HG03442 (cell line): ENCODE data around the gene CDK19.
"Not testable (repeated sequence)": the region's sequence is repeated elsewhere in the genome, so short reads cannot be mapped to it uniquely, and the experiment has no call there.

Experiments used
- ATAC-seq: cut with Tn5 transposase; IDR thresholded peaks from one replicate; pipeline ENCODE4 v1.9.1; 2021; ENCODE audit warnings: mild to moderate bottlenecking, moderate library complexity; ENCODE audit not compliant: unreplicated experiment

The CDK19 gene

GRCh38 chr6:110814102-110815014, 911 bp downstream of the CDK19 start:
- peak; percentile 9 for ATAC-seq

- no peak for ATAC-seq
Observed at GRCh38 chr6:110813338-110814101, 1.7 kb downstream of the CDK19 start.

- no peak for ATAC-seq
Observed at GRCh38 chr6:110812719-110813118, 2.5 kb downstream of the CDK19 start.

- ATAC-seq, result peak; percentile 15
Observed at GRCh38 chr6:110810896-110811586, 4.2 kb downstream of the CDK19 start.

- no peak for ATAC-seq
Observed at GRCh38 chr6:110809792-110810191, 5.5 kb downstream of the CDK19 start.

GRCh38 chr6:110802175-110802574, 13.1 kb downstream of the CDK19 start:
- ATAC-seq, result not testable (repeated sequence)

GRCh38 chr6:110800839-110801196, 14.5 kb downstream of the CDK19 start:
- ATAC-seq, result no peak

GRCh38 chr6:110800196-110800838, 15.0 kb downstream of the CDK19 start:
- ATAC-seq, result no peak

- no peak for ATAC-seq
Observed at GRCh38 chr6:110799655-110800054, 15.6 kb downstream of the CDK19 start.

- ATAC-seq, result no peak
Observed at GRCh38 chr6:110799189-110799588, 16.1 kb downstream of the CDK19 start.

GRCh38 chr6:110795271-110795670, 20.0 kb downstream of the CDK19 start:
- no peak for ATAC-seq

GRCh38 chr6:110786696-110787095, 28.6 kb downstream of the CDK19 start:
- ATAC-seq, result no peak

- ATAC-seq, result no peak
Observed at GRCh38 chr6:110786271-110786670, 29.0 kb downstream of the CDK19 start.

- ATAC-seq, result peak; percentile 14
Observed at GRCh38 chr6:110784610-110784979, 30.7 kb downstream of the CDK19 start.

GRCh38 chr6:110781522-110782214, 33.6 kb downstream of the CDK19 start:
- no peak for ATAC-seq

- no peak for ATAC-seq
Observed at GRCh38 chr6:110778333-110778732, 36.9 kb downstream of the CDK19 start.

- ATAC-seq, result no peak
Observed at GRCh38 chr6:110777636-110778035, 37.6 kb downstream of the CDK19 start.

GRCh38 chr6:110776413-110776812, 38.9 kb downstream of the CDK19 start:
- no peak for ATAC-seq

- no peak for ATAC-seq
Observed at GRCh38 chr6:110769923-110770322, 45.3 kb downstream of the CDK19 start.

GRCh38 chr6:110768057-110768456, 47.2 kb downstream of the CDK19 start:
- ATAC-seq, result no peak
